GM19455 (cell line): Measurements from ENCODE around the gene GLO1.

ENCODE experiments used
- ATAC-seq: cut with Tn5 transposase; IDR thresholded peaks from one replicate; pipeline ENCODE4 v1.9.1; 2021; ENCODE audit not compliant: unreplicated experiment

The GLO1 gene

DNA sequence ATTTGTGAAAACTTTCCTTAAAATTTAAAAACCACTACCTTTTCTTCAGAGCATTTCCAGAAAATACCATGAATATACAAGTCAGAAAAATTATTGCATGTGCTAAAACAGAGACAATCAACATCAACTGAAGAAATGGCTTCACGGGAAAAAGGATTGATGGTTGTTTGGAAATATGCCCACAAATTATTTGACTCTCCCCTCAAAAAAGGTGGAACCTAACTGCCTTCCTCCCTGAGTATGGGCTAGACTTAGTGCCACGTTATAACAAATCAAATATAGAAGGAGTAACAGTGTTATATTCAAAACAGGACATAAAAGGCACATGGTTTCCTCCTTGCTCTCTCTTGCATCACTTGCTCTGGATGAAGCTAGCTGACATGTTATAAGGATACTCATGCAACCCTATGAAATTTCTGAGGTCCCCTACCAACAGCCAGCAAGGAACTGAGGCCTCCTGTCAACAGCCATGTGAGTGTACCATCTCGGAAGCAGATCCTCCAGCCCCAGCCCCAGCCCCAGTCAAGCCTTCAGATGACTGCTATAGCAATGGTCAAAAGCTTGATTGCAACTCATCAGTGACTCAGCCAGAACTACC, 71.7 kb downstream of the GLO1 start:
- ATAC-seq, result no peak
